Natural killer cell treated with Interleukin-12 subunit alpha and Interleukin-12 subunit beta and Interleukin-15 and Interleukin-18, amount 100 ng/mL, for 72 hours (primary cell): Measurements from ENCODE around the gene ZNRF2. TPM values are rescaled to one million over a fixed set of nuclear protein-coding genes. Genes with fewer than 3 reads are reported as not detected.

Source experiments
- ATAC-seq, 2 donors: fragments of 150-1000 bp; cut with Tn5 transposase in 1 of 2; sonication (Bioruptor Pico), chemical (Tn5 transposase) in 1 of 2; 2 replicates each; pipeline ENCODE4 v1.10.0; 2021
- DNase-seq: peaks from one replicate; pipeline ENCODE4 v3.0.0; 2022; ENCODE audit warnings: low spot score
- H3K27ac Mint-ChIP-seq, 2 donors: 1 replicate in 1 of 2; 2 replicates in 1 of 2; pipeline ENCODE4 v1.8.0; 2022; ENCODE audit warnings: mixed read lengths in 2 of 2, mild to moderate bottlenecking in 1 of 2, moderate library complexity in 1 of 2
- H3K27me3 Mint-ChIP-seq, 2 donors: 1 replicate in 1 of 2; 2 replicates in 1 of 2; pipeline ENCODE4 v1.8.0; 2022; ENCODE audit warnings: mixed read lengths in 2 of 2
- H3K36me3 Mint-ChIP-seq: one replicate; pipeline ENCODE4 v1.8.0; 2022; ENCODE audit warnings: mixed read lengths
- H3K4me1 Mint-ChIP-seq, 2 donors: 1 replicate in 1 of 2; 2 replicates in 1 of 2; pipeline ENCODE4 v1.8.0; 2022; ENCODE audit warnings: low read depth in 2 of 2, mixed read lengths in 2 of 2, mild to moderate bottlenecking in 1 of 2
- H3K4me3 Mint-ChIP-seq: one replicate; pipeline ENCODE4 v1.8.0; 2022; ENCODE audit warnings: mixed read lengths
- H3K9me3 Mint-ChIP-seq: 2 replicates; pipeline ENCODE4 v1.8.0; 2022; ENCODE audit warnings: mixed read lengths
- total RNA-seq, 2 donors: library from RNA; stranded (reverse); gene quantifications; one replicate each; pipeline ENCODE4 v1.2.3, GENCODE V29; 2022

Gene ZNRF2
- total RNA-seq, 2 donors from 2014 or later = 10.4 to 12.3 TPM

GRCh38 chr7:30309302-30309701, 24.9 kb downstream of the ZNRF2 start:
- H3K27ac Mint-ChIP-seq = peak overlapping the region in 1 of 2 donors; percentile 5
- no peaks in the 10 kb centered on the region for H3K27me3 Mint-ChIP-seq
- no peak overlapping the region for H3K4me3 Mint-ChIP-seq
- H3K4me1 Mint-ChIP-seq = peaks cover 41 to 45% of the 10 kb centered on the region in 2 donors
- no peak for DNase-seq
- ATAC-seq = no peak
- H3K36me3 Mint-ChIP-seq = no peaks in the 10 kb centered on the region
- no peaks in the 10 kb centered on the region for H3K9me3 Mint-ChIP-seq

GRCh38 chr7:30309842-30310435, 25.5 kb downstream of the ZNRF2 start:
- Mint-ChIP-seq H3K4me1 (peaks cover 39 to 42% of the 10 kb centered on the region in 2 donors), H3K9me3 (no peaks in the 10 kb centered on the region), H3K27me3 (no peaks in the 10 kb centered on the region), H3K27ac (no peak overlapping the region), H3K4me3 (no peak overlapping the region), H3K36me3 (no peaks in the 10 kb centered on the region)
- no peak for ATAC-seq
- no peak for DNase-seq

- Mint-ChIP-seq H3K9me3 (no peaks in the 10 kb centered on the region), H3K36me3 (no peaks in the 10 kb centered on the region), H3K4me3 (no peak overlapping the region), H3K4me1 (peaks cover 39 to 40% of the 10 kb centered on the region in 2 donors), H3K27me3 (no peaks in the 10 kb centered on the region), H3K27ac (peak overlapping the region in 1 of 2 donors; percentile 57)
- DNase-seq (no peak), ATAC-seq (no peak)
Observed at GRCh38 chr7:30310674-30311362, 26.4 kb downstream of the ZNRF2 start.

GRCh38 chr7:30312178-30312577, 27.8 kb downstream of the ZNRF2 start:
- Mint-ChIP-seq H3K4me3 (no peak overlapping the region), H3K9me3 (no peaks in the 10 kb centered on the region), H3K27ac (no peak overlapping the region), H3K36me3 (no peaks in the 10 kb centered on the region), H3K4me1 (peaks cover 36% of the 10 kb centered on the region in 2 donors), H3K27me3 (no peaks in the 10 kb centered on the region)
- DNase-seq (no peak), ATAC-seq (no peak)

- H3K27ac Mint-ChIP-seq = no peak overlapping the region
- DNase-seq (no peak), ATAC-seq (no peak)
- no peak overlapping the region for H3K4me3 Mint-ChIP-seq
- no peaks in the 10 kb centered on the region for H3K27me3 Mint-ChIP-seq
- H3K4me1 Mint-ChIP-seq = peaks cover 36 to 38% of the 10 kb centered on the region in 2 donors
- H3K9me3 Mint-ChIP-seq = no peaks in the 10 kb centered on the region
- H3K36me3 Mint-ChIP-seq = no peaks in the 10 kb centered on the region
Observed at GRCh38 chr7:30313348-30313747, 29.0 kb downstream of the ZNRF2 start.

- Mint-ChIP-seq H3K9me3 (no peaks in the 10 kb centered on the region), H3K36me3 (no peaks in the 10 kb centered on the region), H3K27ac (no peak overlapping the region), H3K27me3 (no peaks in the 10 kb centered on the region), H3K4me1 (peaks cover 36 to 40% of the 10 kb centered on the region in 2 donors), H3K4me3 (no peak overlapping the region)
- DNase-seq (no peak), ATAC-seq (no peak)
Observed at GRCh38 chr7:30313793-30314192, 29.4 kb downstream of the ZNRF2 start.

GRCh38 chr7:30315589-30315988, 31.2 kb downstream of the ZNRF2 start:
- Mint-ChIP-seq H3K9me3 (no peaks in the 10 kb centered on the region), H3K27ac (no peak overlapping the region), H3K4me1 (peaks cover 33 to 41% of the 10 kb centered on the region in 2 donors), H3K4me3 (no peak overlapping the region), H3K36me3 (no peaks in the 10 kb centered on the region), H3K27me3 (no peaks in the 10 kb centered on the region)
- DNase-seq (no peak), ATAC-seq (no peak)

- Mint-ChIP-seq H3K9me3 (no peaks in the 10 kb centered on the region), H3K4me3 (peak overlapping the region; percentile 90), H3K4me1 (peaks cover 42 to 57% of the 10 kb centered on the region in 2 donors), H3K27me3 (no peaks in the 10 kb centered on the region), H3K27ac (peak overlapping the region in 1 of 2 donors; percentile 88), H3K36me3 (peaks cover 5% of the 10 kb centered on the region)
- no peak for DNase-seq
- ATAC-seq = no peak
Observed at GRCh38 chr7:30320392-30320791, 36.0 kb downstream of the ZNRF2 start.

GRCh38 chr7:30321089-30321881, 36.9 kb downstream of the ZNRF2 start:
- Mint-ChIP-seq H3K36me3 (peaks cover 6% of the 10 kb centered on the region), H3K27ac (peak overlapping the region; percentile 88 to 98), H3K4me3 (peak overlapping the region; percentile 90), H3K27me3 (no peaks in the 10 kb centered on the region), H3K9me3 (no peaks in the 10 kb centered on the region), H3K4me1 (peaks cover 44 to 58% of the 10 kb centered on the region in 2 donors)
- no peak for ATAC-seq
- no peak for DNase-seq

GRCh38 chr7:30321882-30322192, 37.4 kb downstream of the ZNRF2 start:
- Mint-ChIP-seq H3K9me3 (no peaks in the 10 kb centered on the region), H3K36me3 (peaks cover 11% of the 10 kb centered on the region), H3K4me3 (peak overlapping the region; percentile 90), H3K27ac (peak overlapping the region; percentile 88 to 98), H3K27me3 (no peaks in the 10 kb centered on the region), H3K4me1 (peaks cover 46 to 60% of the 10 kb centered on the region in 2 donors)
- peak in 1 of 2 donors; percentile 41 for ATAC-seq
- no peak for DNase-seq

- Mint-ChIP-seq H3K9me3 (no peaks in the 10 kb centered on the region), H3K4me1 (peaks cover 45 to 58% of the 10 kb centered on the region in 2 donors), H3K27me3 (no peaks in the 10 kb centered on the region), H3K27ac (peak overlapping the region; percentile 88 to 98), H3K36me3 (peaks cover 14% of the 10 kb centered on the region), H3K4me3 (peak overlapping the region; percentile 90)
- peak; percentile 87 to 92 for ATAC-seq
- DNase-seq = no peak
Observed at GRCh38 chr7:30322271-30323005, 38.0 kb downstream of the ZNRF2 start.

GRCh38 chr7:30323006-30323355, 38.6 kb downstream of the ZNRF2 start:
- peaks cover 14% of the 10 kb centered on the region for H3K36me3 Mint-ChIP-seq
- no peak for DNase-seq

GRCh38 chr7:30327813-30328212, 43.4 kb downstream of the ZNRF2 start:
- H3K4me3 Mint-ChIP-seq = no peak overlapping the region
- ATAC-seq = no peak
- H3K9me3 Mint-ChIP-seq = no peaks in the 10 kb centered on the region
- DNase-seq = no peak
- no peak overlapping the region for H3K27ac Mint-ChIP-seq
- no peaks in the 10 kb centered on the region for H3K27me3 Mint-ChIP-seq
- peaks cover 14% of the 10 kb centered on the region for H3K36me3 Mint-ChIP-seq
- peaks cover 37 to 55% of the 10 kb centered on the region in 2 donors for H3K4me1 Mint-ChIP-seq

More at GRCh38 chr7:30323006-30323355, 38.6 kb downstream of the ZNRF2 start:
- peak; percentile 70 to 78 for ATAC-seq
- Mint-ChIP-seq H3K4me1 (peaks cover 42 to 53% of the 10 kb centered on the region in 2 donors), H3K27ac (peak overlapping the region; percentile 88 to 98), H3K9me3 (no peaks in the 10 kb centered on the region), H3K4me3 (peak overlapping the region; percentile 90), H3K27me3 (no peaks in the 10 kb centered on the region)
